Stimulated activated CD4-positive, alpha-beta T cell treated with anti-CD3 and anti-CD28 coated beads, Interleukin-2, amount 100 ng/mL, for 24 hours (primary cell): ENCODE data around the gene SCRN2.
A peak's percentile ranks its signal among the peaks of the same experiment; 100 is the strongest.

Experiments used
- DNase-seq, 2 donors: peaks; one replicate each; pipeline ENCODE4 v3.0.0-alpha.2; 2020

Gene SCRN2

GRCh38 chr17:47840742-47841487, at the start of gene SCRN2:
SCRN2 (minus strand) TSS chr17:47841273; CDS start chr17:47840843, 430 bp downstream.
- peak; percentile 90 to 94 for DNase-seq

- peak; percentile 96 to 97 for DNase-seq
Measured at GRCh38 chr17:47889734-47890529, 48.9 kb upstream of the SCRN2 start.

GRCh38 chr17:47888293-47888692, 47.2 kb upstream of the SCRN2 start:
- no peak for DNase-seq

- no peak for DNase-seq
Measured at GRCh38 chr17:47884905-47885730, 44.0 kb upstream of the SCRN2 start.

GRCh38 chr17:47884427-47884740, 43.3 kb upstream of the SCRN2 start:
- no peak for DNase-seq

- no peak for DNase-seq
Measured at GRCh38 chr17:47883589-47884426, 42.7 kb upstream of the SCRN2 start.

GRCh38 chr17:47882695-47883588, 41.9 kb upstream of the SCRN2 start:
- no peak for DNase-seq

- no peak for DNase-seq
Measured at GRCh38 chr17:47882247-47882646, 41.2 kb upstream of the SCRN2 start.

- no peak for DNase-seq
Measured at GRCh38 chr17:47879776-47880454, 38.8 kb upstream of the SCRN2 start.

GRCh38 chr17:47879028-47879585, 38.0 kb upstream of the SCRN2 start:
- DNase-seq, result no peak

- DNase-seq, result no peak
Measured at GRCh38 chr17:47878203-47879027, 37.3 kb upstream of the SCRN2 start.

- no peak for DNase-seq
Measured at GRCh38 chr17:47877368-47878034, 36.4 kb upstream of the SCRN2 start.

- no peak for DNase-seq
Measured at GRCh38 chr17:47875011-47875985, 34.2 kb upstream of the SCRN2 start.

- DNase-seq, result no peak
Measured at GRCh38 chr17:47873200-47874090, 32.4 kb upstream of the SCRN2 start.

- no peak for DNase-seq
Measured at GRCh38 chr17:47872651-47873161, 31.6 kb upstream of the SCRN2 start.

GRCh38 chr17:47872019-47872650, 31.1 kb upstream of the SCRN2 start:
- DNase-seq, result no peak
